H9 (cell line): ENCODE measurements around the gene RSPH9. TPM values are rescaled to one million over a fixed set of nuclear protein-coding genes. Genes with fewer than 3 reads are reported as not detected.

Experiments
- DNase-seq: peaks from one replicate; pipeline ENCODE4 v3.0.0-alpha.2; 2017
- H2AFZ ChIP-seq: one replicate; pipeline ENCODE4 v1.6.1; 2013; ENCODE audit warnings: mild to moderate bottlenecking, low read length, control low read depth, moderate library complexity
- H2AK5ac ChIP-seq: 2 replicates; pipeline ENCODE4 v1.6.1; 2013; ENCODE audit warnings: low read length, control low read depth, mixed read lengths; ENCODE audit not compliant: insufficient read length
- H2BK120ac ChIP-seq: one replicate; pipeline ENCODE4 v1.6.1; 2013; ENCODE audit warnings: low read depth, mild to moderate bottlenecking, low read length, control low read depth, inconsistent platforms; ENCODE audit not compliant: poor library complexity, severe bottlenecking
- H2BK12ac ChIP-seq: 2 replicates; pipeline ENCODE4 v1.6.1; 2013; ENCODE audit warnings: low read length, control low read depth, mixed read lengths, low read depth; ENCODE audit not compliant: insufficient read length
- H2BK15ac ChIP-seq: 2 replicates; pipeline ENCODE4 v1.6.1; 2013; ENCODE audit warnings: low read depth, low read length, control low read depth
- H2BK20ac ChIP-seq: one replicate; pipeline ENCODE4 v1.6.1; 2013; ENCODE audit warnings: low read depth, mild to moderate bottlenecking, low read length, control low read depth, inconsistent platforms; ENCODE audit not compliant: poor library complexity, severe bottlenecking
- H2BK5ac ChIP-seq: 2 replicates; pipeline ENCODE4 v1.6.1; 2013; ENCODE audit warnings: low read length, control low read depth, mixed read lengths; ENCODE audit not compliant: insufficient read length
- H3K14ac ChIP-seq: 2 replicates; pipeline ENCODE4 v1.6.1; 2013; ENCODE audit warnings: low read length, control low read depth; ENCODE audit not compliant: insufficient read depth
- H3K18ac ChIP-seq: 2 replicates; pipeline ENCODE4 v1.6.1; 2013; ENCODE audit warnings: low read depth, mild to moderate bottlenecking, mixed read lengths, low read length, control low read depth; ENCODE audit not compliant: insufficient read length
- H3K23ac ChIP-seq: 2 replicates; pipeline ENCODE4 v1.6.1; 2013; ENCODE audit warnings: low read length, control low read depth, mixed read lengths, low read depth; ENCODE audit not compliant: insufficient read length
- H3K23me2 ChIP-seq: 2 replicates; pipeline ENCODE4 v1.6.1; 2013; ENCODE audit warnings: low read depth, mild to moderate bottlenecking, mixed read lengths, low read length, control low read depth; ENCODE audit not compliant: insufficient read length, poor library complexity, severe bottlenecking
- H3K27ac ChIP-seq: 2 replicates; pipeline ENCODE4 v1.5.1; 2013; ENCODE audit warnings: low read length, control low read depth, mixed read lengths, low read depth; ENCODE audit not compliant: insufficient read length
- H3K27me3 ChIP-seq: 2 replicates; pipeline ENCODE4 v1.6.1; 2013; ENCODE audit warnings: low read length, control low read depth, inconsistent platforms; ENCODE audit not compliant: insufficient read depth
- H3K4ac ChIP-seq: 2 replicates; pipeline ENCODE4 v1.6.1; 2013; ENCODE audit warnings: low read depth, mild to moderate bottlenecking, control low read depth, inconsistent platforms, low read length, moderate library complexity
- H3K4me1 ChIP-seq: 2 replicates; pipeline ENCODE4 v1.6.1; 2013; ENCODE audit warnings: low read length, control low read depth, inconsistent platforms; ENCODE audit not compliant: insufficient read depth
- H3K4me2 ChIP-seq: 2 replicates; pipeline ENCODE4 v1.6.1; 2013; ENCODE audit warnings: low read length, control low read depth, mixed read lengths; ENCODE audit not compliant: insufficient read length, insufficient read depth
- H3K56ac ChIP-seq: 2 replicates; pipeline ENCODE4 v1.6.1; 2013; ENCODE audit warnings: low read depth, mild to moderate bottlenecking, mixed read lengths, low read length, control low read depth; ENCODE audit not compliant: insufficient read length
- H3K79me1 ChIP-seq: 2 replicates; pipeline ENCODE4 v1.6.1; 2013; ENCODE audit warnings: low read depth, mild to moderate bottlenecking, moderate library complexity, low read length, control low read depth, inconsistent platforms; ENCODE audit not compliant: insufficient read depth, poor library complexity, severe bottlenecking
- H3K79me2 ChIP-seq: 2 replicates; pipeline ENCODE4 v1.6.1; 2013; ENCODE audit warnings: low read length, control low read depth, inconsistent platforms; ENCODE audit not compliant: insufficient read depth
- H3K9ac ChIP-seq: 2 replicates; pipeline ENCODE4 v1.6.1; 2013; ENCODE audit warnings: low read length, control low read depth, mixed read lengths; ENCODE audit not compliant: insufficient read length; ENCODE audit errors: extremely low read depth
- H3K9me3 ChIP-seq: one replicate; pipeline ENCODE4 v1.6.1; 2013; ENCODE audit warnings: low read depth, low read length, inconsistent platforms; ENCODE audit not compliant: control insufficient read depth
- H3T11ph ChIP-seq: one replicate; pipeline ENCODE4 v1.6.1; 2013; ENCODE audit warnings: mild to moderate bottlenecking, low read length, control low read depth, inconsistent platforms
- H4K20me1 ChIP-seq: one replicate; pipeline ENCODE4 v1.6.1; 2013; ENCODE audit not compliant: control insufficient read depth, insufficient read length, insufficient read depth
- H4K5ac ChIP-seq: 2 replicates; pipeline ENCODE4 v1.6.1; 2013; ENCODE audit warnings: low read depth, mild to moderate bottlenecking, mixed read lengths, low read length, control low read depth; ENCODE audit not compliant: insufficient read length
- H4K8ac ChIP-seq: replicated peaks from 2 replicates; pipeline ENCODE4 v1.6.1; 2013; ENCODE audit warnings: low read length, control low read depth, mixed read lengths, low read depth; ENCODE audit not compliant: insufficient read length
- H4K91ac ChIP-seq: 2 replicates; pipeline ENCODE4 v1.6.1; 2013; ENCODE audit warnings: low read depth, mild to moderate bottlenecking, moderate library complexity, mixed read lengths, low read length, control low read depth; ENCODE audit not compliant: insufficient read length
- H3K27ac Mint-ChIP-seq, 3 experiments: 2 replicates in 2 of 3; 3 replicates in 1 of 3; pipeline ENCODE4 v1.8.0; 2020 to 2021; ENCODE audit warnings: mixed read lengths in 3 of 3, mild to moderate bottlenecking in 1 of 3, moderate library complexity in 1 of 3
- H3K27me3 Mint-ChIP-seq: 2 replicates; pipeline ENCODE4 v1.8.0; 2021; ENCODE audit warnings: low read depth, mild to moderate bottlenecking, moderate library complexity, mixed read lengths
- H3K36me3 Mint-ChIP-seq, 3 experiments: 2 replicates in 2 of 3; 3 replicates in 1 of 3; pipeline ENCODE4 v1.8.0; 2020 to 2021; ENCODE audit warnings: low read depth in 3 of 3, mixed read lengths in 3 of 3; ENCODE audit not compliant: insufficient read depth in 1 of 3
- H3K4me1 Mint-ChIP-seq, 2 experiments: 2 replicates each; pipeline ENCODE4 v1.8.0; 2020; ENCODE audit warnings: mixed read lengths in 2 of 2
- H3K4me3 Mint-ChIP-seq, 2 experiments: 2 replicates in 1 of 2; 3 replicates in 1 of 2; pipeline ENCODE4 v1.8.0; 2020 to 2021; ENCODE audit warnings: mild to moderate bottlenecking in 2 of 2, mixed read lengths in 2 of 2, moderate library complexity in 1 of 2
- H3K9me3 Mint-ChIP-seq, 2 experiments: 2 replicates in 1 of 2; 3 replicates in 1 of 2; pipeline ENCODE4 v1.8.0; 2020; ENCODE audit warnings: mild to moderate bottlenecking in 2 of 2, mixed read lengths in 2 of 2, moderate library complexity in 1 of 2
- WGBS: extraction: QIAGEN DNeasy Blood & Tissue Kit; methylation state at CpG from one replicate; pipeline ENCODE4 v1.1.7; 2013; ENCODE audit warnings: missing lambda C conversion rate, low lambda C conversion rate, mixed read lengths; ENCODE audit not compliant: insufficient read length; ENCODE audit errors: extremely low coverage; 5-methylcytosine and 5-hydroxymethylcytosine counted together
- total RNA-seq: library from RNA; stranded (reverse); gene quantifications from 2 replicates; pipeline ENCODE4 v1.2.1, GENCODE V29; 2021
- TF ChIP-seq, protein P1 (sequence below): fragments of 200-600 bp; sonication (generic); conservative IDR thresholded peaks from 3 replicates; pipeline ENCODE4 v1.8.0; 2021; ENCODE audit warnings: antibody characterized with exemption, mild to moderate bottlenecking

RSPH9 gene
- total RNA-seq, 1 experiment from 2014 or later = 0.39 TPM

DNA sequence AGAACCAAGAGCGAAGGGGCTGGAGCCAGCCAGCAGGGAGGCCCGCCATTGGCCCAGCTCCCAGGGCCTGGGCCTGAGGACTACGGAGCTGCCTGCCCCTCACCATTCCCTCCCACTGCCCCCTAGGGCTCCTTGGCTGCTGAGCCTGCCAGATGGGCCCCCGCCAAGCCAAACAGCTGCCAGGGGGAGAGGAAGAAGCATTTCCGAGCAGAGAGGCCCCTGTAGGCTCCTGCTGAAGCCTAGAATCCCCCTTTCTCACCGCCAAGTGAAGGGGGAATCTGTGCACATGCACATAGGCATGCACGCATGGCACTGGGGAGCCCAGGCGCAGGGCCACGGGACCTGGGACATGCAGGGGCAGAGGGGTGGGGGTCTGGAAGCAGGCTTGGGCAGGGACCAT, 71.3 kb downstream of the RSPH9 start:
- Histone ChIP-seq H3K4me1 (no peaks in the 10 kb centered on the region), H2AK5ac (no peak overlapping the region), H3K56ac (no peak overlapping the region), H3K4ac (no peak overlapping the region), H3K9me3 (no peaks in the 10 kb centered on the region), H2BK15ac (no peak overlapping the region), H3K23ac (no peak overlapping the region), H3K9ac (no peak overlapping the region), H3K27ac (no peak overlapping the region), H4K8ac (no peak overlapping the region), H3K4me2 (no peak overlapping the region), H4K20me1 (no peaks in the 10 kb centered on the region), H2BK20ac (no peak overlapping the region), H2BK12ac (no peak overlapping the region), H3K18ac (peak overlapping the region; percentile 1), H3K79me1 (no peaks in the 10 kb centered on the region), H2AFZ (no peak overlapping the region), H4K91ac (no peak overlapping the region), H3K23me2 (no peaks in the 10 kb centered on the region), H3T11ph (no peak overlapping the region), H3K79me2 (no peaks in the 10 kb centered on the region), H2BK120ac (no peak overlapping the region), H3K14ac (peak overlapping the region; percentile 18; the same call in 1 of the 2 replicates), H2BK5ac (no peak overlapping the region), H3K27me3 (no peaks in the 10 kb centered on the region), H4K5ac (no peak overlapping the region)
- 0 out of 7 replicates have a peak, but pooled peaks cover 0 to 4% (median 0%) of the 10 kb centered on the region in 3 experiments for H3K36me3 Mint-ChIP-seq
- WGBS = no CpG with 5 or more reads among the region's 9 CpGs
- H3K4me1 Mint-ChIP-seq = peaks cover 10 to 22% of the 10 kb centered on the region in 2 experiments
- H3K27me3 Mint-ChIP-seq = peaks cover 10% of the 10 kb centered on the region
- no peak overlapping the region for H3K27ac Mint-ChIP-seq
- no peak overlapping the region for H3K4me3 Mint-ChIP-seq
- TF ChIP-seq, protein P1, sequence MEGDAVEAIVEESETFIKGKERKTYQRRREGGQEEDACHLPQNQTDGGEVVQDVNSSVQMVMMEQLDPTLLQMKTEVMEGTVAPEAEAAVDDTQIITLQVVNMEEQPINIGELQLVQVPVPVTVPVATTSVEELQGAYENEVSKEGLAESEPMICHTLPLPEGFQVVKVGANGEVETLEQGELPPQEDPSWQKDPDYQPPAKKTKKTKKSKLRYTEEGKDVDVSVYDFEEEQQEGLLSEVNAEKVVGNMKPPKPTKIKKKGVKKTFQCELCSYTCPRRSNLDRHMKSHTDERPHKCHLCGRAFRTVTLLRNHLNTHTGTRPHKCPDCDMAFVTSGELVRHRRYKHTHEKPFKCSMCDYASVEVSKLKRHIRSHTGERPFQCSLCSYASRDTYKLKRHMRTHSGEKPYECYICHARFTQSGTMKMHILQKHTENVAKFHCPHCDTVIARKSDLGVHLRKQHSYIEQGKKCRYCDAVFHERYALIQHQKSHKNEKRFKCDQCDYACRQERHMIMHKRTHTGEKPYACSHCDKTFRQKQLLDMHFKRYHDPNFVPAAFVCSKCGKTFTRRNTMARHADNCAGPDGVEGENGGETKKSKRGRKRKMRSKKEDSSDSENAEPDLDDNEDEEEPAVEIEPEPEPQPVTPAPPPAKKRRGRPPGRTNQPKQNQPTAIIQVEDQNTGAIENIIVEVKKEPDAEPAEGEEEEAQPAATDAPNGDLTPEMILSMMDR = no peak
- DNase-seq = no peak
- H3K9me3 Mint-ChIP-seq = no peaks in the 10 kb centered on the region; a peak in 1 of 5 replicates
